ENCODE measurements around the gene RIPOR3.
"Not testable (repeated sequence)": the region's sequence is repeated elsewhere in the genome, so short reads cannot be mapped to it uniquely, and the experiment has no call there.

The RIPOR3 gene

DNA sequence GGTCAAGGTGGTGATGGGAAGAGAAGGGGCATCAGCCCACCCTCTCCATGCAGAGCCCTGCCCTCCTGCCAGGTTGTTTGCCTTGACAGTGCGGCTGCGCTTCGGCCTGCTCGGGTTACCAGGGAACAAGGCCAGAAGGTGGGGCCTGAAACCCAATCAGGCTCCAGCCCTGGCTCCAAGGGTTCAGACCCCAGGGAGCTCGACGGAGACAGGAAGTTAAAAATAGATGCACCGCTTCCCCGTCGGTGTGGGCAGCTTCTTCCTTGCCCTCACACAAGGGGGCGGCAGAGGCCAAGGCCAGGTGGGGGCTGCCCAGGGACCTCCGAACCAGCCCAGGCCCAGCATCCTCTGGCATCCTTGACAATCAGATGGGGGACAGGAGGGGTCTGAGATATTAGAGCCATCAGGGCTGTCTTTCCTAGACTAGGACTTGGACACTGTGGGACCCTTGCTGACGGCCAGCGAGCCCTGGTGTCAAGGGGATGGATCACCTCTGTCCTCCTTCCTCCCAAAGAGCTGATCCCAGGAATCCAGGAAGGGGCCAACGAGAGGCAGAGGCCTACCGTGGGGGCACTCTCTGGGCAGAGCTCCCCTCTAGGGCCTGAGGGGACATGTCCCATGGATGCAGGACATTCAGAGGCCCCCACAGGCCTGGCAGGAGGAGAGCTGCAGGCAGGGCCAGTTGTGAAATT, 65.2 kb downstream of the RIPOR3 start:
- peak overlapping the region; percentile 16 for H3K27ac ChIP-seq (ENCODE audit: low read depth, low read length)
- peaks cover 2 to 19% (median 19%) of the 10 kb centered on the region in 5 donors for H3K4me1 ChIP-seq (ENCODE audit: control insufficient read depth in 5 of 5, insufficient read depth in 5 of 5, low read length in 5 of 5)
- H3K9ac ChIP-seq (ENCODE audit: low read length in 5 of 5): peak overlapping the region in 1 of 5 donors; percentile 63
- H3K9me3 ChIP-seq (ENCODE audit: control insufficient read depth in 5 of 5, low read length in 5 of 5): peaks cover under 1 to 8% (median 6%) of the 10 kb centered on the region in 5 donors
- H3K4me3 ChIP-seq (ENCODE audit: low read depth in 1 of 5, low read length in 5 of 5): no peak overlapping the region
- peaks cover 0 to 2% (median 0%) of the 10 kb centered on the region in 5 donors for H3K36me3 ChIP-seq (ENCODE audit: control insufficient read depth in 5 of 5, insufficient read depth in 5 of 5, low read length in 5 of 5)
- H3K27me3 ChIP-seq (ENCODE audit: control insufficient read depth in 5 of 5, insufficient read depth in 4 of 5, low read length in 5 of 5): no peaks in the 10 kb centered on the region

DNA sequence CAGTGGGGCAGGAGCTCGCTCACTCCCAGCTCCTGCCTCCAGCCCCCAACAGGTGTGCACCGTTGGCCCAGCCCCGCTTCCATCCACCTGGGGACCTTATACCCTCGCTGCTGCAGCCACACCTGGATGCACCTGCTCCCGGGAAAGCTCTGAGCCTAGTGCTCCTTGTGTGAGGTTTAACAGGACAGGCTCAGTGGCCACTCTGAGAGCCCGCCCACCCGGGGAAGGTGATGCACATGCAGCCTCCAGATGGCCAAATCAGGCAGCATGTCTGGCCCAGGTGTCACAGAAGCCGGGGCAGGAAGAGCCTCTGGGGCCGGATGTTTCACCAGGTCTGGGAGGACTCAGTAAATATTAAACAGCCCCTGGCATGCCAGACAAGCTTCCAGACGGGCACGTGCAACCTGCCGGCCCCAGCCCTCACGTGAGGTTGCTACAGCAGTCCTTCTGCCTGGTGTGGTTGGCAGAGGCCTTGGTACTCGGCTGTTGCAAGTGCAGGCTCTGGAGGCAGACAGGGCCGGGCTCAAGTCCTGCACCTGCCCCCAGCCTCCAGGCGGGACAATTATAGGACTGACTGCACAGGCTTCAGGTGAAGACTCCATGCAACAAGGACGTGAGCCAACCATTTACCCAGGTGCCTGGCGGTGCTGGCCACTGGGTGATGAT, 66.9 kb downstream of the RIPOR3 start:
- H3K4me1 ChIP-seq (ENCODE audit: control insufficient read depth in 5 of 5, insufficient read depth in 5 of 5, low read length in 5 of 5): peaks cover 2 to 19% (median 18%) of the 10 kb centered on the region in 5 donors
- no peaks in the 10 kb centered on the region for H3K27me3 ChIP-seq (ENCODE audit: control insufficient read depth in 5 of 5, insufficient read depth in 4 of 5, low read length in 5 of 5)
- no peak overlapping the region for H3K9ac ChIP-seq (ENCODE audit: low read length in 5 of 5)
- no peak overlapping the region for H3K27ac ChIP-seq (ENCODE audit: low read depth, low read length)
- peaks cover 2 to 13% (median 11%) of the 10 kb centered on the region in 5 donors for H3K9me3 ChIP-seq (ENCODE audit: control insufficient read depth in 5 of 5, low read length in 5 of 5)
- peaks cover 0 to 4% (median 0%) of the 10 kb centered on the region in 5 donors for H3K36me3 ChIP-seq (ENCODE audit: control insufficient read depth in 5 of 5, insufficient read depth in 5 of 5, low read length in 5 of 5)
- no peak overlapping the region for H3K4me3 ChIP-seq (ENCODE audit: low read depth in 1 of 5, low read length in 5 of 5)

DNA sequence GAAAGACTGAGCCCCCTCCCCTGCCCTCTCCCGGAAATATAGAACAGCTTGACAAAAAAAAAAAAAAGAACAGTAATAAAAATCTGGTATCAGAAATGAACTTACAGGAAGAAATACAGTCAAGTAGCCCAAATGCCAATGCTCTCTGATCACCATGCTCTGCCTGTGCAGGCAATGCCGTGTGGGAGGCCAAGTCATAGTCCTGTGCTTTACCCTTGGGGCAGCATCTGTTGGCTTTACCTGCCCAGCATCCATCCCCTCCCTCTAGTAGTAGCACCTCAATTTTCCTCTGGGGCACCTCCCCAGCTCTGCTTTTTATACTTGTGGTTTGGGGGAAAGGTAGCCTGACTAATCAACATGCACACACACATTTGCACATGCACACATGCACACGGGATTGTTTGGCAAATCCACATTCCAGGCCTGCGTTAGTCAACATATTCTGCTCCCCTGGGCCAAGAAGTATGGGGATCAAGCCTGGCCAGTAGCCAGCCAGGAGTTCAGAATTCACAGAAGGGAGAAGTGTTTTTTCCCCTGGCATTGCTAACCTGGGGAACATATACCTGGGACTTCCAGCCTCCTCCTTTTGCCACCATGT, 70.2 kb downstream of the RIPOR3 start:
- Histone ChIP-seq H3K4me1 (ENCODE audit: control insufficient read depth in 5 of 5, insufficient read depth in 5 of 5, low read length in 5 of 5) (peaks cover 2 to 9% (median 8%) of the 10 kb centered on the region in 5 donors), H3K9ac (ENCODE audit: low read length in 5 of 5) (no peak overlapping the region), H3K9me3 (ENCODE audit: control insufficient read depth in 5 of 5, low read length in 5 of 5) (peaks cover 2 to 13% (median 11%) of the 10 kb centered on the region in 5 donors), H3K27ac (ENCODE audit: low read depth, low read length) (no peak overlapping the region), H3K36me3 (ENCODE audit: control insufficient read depth in 5 of 5, insufficient read depth in 5 of 5, low read length in 5 of 5) (peaks cover 0 to 5% (median 0%) of the 10 kb centered on the region in 5 donors), H3K27me3 (ENCODE audit: control insufficient read depth in 5 of 5, insufficient read depth in 4 of 5, low read length in 5 of 5) (no peaks in the 10 kb centered on the region), H3K4me3 (ENCODE audit: low read depth in 1 of 5, low read length in 5 of 5) (no peak overlapping the region)

DNA sequence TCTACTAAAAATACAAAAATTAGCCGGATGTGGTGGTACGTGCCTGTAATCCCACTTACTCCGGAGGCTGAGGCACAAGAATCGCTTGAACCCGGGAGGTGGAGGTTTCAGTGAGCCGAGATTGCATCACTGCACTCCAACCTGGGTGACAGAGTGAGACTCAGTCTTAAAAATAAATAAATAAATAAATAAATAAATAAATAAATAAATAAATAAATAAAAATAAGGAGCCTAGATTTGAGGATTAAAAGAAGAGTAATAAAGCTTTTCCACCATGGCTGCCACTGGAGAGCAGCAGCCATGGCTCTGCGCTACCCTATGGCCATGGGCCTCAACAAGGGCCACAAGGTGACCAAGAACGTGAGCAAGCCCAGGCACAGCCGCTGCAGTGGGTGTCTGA, 70.9 kb downstream of the RIPOR3 start:
- H3K27me3 ChIP-seq (ENCODE audit: control insufficient read depth in 5 of 5, insufficient read depth in 4 of 5, low read length in 5 of 5); H3K4me3 ChIP-seq (ENCODE audit: low read depth in 1 of 5, low read length in 5 of 5); H3K4me1 ChIP-seq (ENCODE audit: control insufficient read depth in 5 of 5, insufficient read depth in 5 of 5, low read length in 5 of 5); H3K9ac ChIP-seq (ENCODE audit: low read length in 5 of 5); H3K27ac ChIP-seq (ENCODE audit: low read depth, low read length); H3K36me3 ChIP-seq (ENCODE audit: control insufficient read depth in 5 of 5, insufficient read depth in 5 of 5, low read length in 5 of 5): not testable (repeated sequence)
- peaks cover 2 to 13% (median 11%) of the 10 kb centered on the region in 5 donors for H3K9me3 ChIP-seq (ENCODE audit: control insufficient read depth in 5 of 5, low read length in 5 of 5)

DNA sequence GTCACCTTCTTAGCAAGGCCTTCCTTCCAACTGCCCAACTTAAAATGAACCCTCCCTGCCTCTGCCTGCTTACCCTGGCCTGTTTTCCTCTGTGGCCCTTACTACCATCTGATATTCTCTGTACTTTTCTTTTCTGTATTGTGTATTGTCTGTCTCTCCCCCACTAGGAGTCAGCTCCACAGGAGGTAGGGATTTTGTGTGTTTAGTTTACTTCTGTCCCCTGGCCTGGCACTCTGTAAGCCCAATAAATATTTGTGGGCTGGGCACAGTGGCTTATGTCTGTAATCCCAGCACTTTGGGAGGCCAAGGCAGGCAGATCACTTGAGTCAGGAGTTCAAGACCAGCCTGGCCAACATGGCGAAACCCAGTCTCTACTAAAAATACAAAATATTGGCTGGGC, 72.8 kb downstream of the RIPOR3 start:
- no peak overlapping the region for H3K4me3 ChIP-seq (ENCODE audit: low read depth in 1 of 5, low read length in 5 of 5)

DNA sequence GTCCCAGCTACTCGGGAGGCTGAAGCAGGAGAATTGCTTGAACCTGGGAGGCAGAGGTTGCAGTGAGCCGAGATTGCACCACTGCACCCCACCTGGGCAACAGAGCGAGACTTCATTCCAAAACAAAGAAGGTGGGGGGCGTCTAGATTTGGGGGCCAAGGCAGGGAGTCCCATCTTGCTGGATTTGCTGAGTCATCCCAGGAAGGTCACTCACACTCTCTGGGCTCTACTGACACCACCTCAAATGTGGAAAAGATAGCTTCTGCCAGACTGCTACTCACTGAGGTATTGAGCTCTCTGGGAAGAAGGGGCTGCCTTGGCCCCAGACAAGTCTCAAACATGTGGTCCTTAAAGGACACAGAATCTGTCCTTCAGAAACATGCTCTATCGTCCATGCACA, 74.3 kb downstream of the RIPOR3 start:
- no peaks in the 10 kb centered on the region for H3K4me1 ChIP-seq (ENCODE audit: control insufficient read depth in 5 of 5, insufficient read depth in 5 of 5, low read length in 5 of 5)
- H3K27ac ChIP-seq (ENCODE audit: low read depth, low read length): no peak overlapping the region
- no peak overlapping the region for H3K4me3 ChIP-seq (ENCODE audit: low read depth in 1 of 5, low read length in 5 of 5)
- no peaks in the 10 kb centered on the region for H3K27me3 ChIP-seq (ENCODE audit: control insufficient read depth in 5 of 5, insufficient read depth in 4 of 5, low read length in 5 of 5)
- no peak overlapping the region for H3K9ac ChIP-seq (ENCODE audit: low read length in 5 of 5)
- H3K9me3 ChIP-seq (ENCODE audit: control insufficient read depth in 5 of 5, low read length in 5 of 5): peaks cover 2 to 13% (median 11%) of the 10 kb centered on the region in 5 donors
- peaks cover 0 to 7% (median 0%) of the 10 kb centered on the region in 5 donors for H3K36me3 ChIP-seq (ENCODE audit: control insufficient read depth in 5 of 5, insufficient read depth in 5 of 5, low read length in 5 of 5)

More for the DNA sequence above, 72.8 kb downstream of the RIPOR3 start:
- peaks cover 0 to 7% (median 0%) of the 10 kb centered on the region in 5 donors for H3K36me3 ChIP-seq (ENCODE audit: control insufficient read depth in 5 of 5, insufficient read depth in 5 of 5, low read length in 5 of 5)
- no peak overlapping the region for H3K27ac ChIP-seq (ENCODE audit: low read depth, low read length)
- H3K9ac ChIP-seq (ENCODE audit: low read length in 5 of 5): no peak overlapping the region
- H3K4me1 ChIP-seq (ENCODE audit: control insufficient read depth in 5 of 5, insufficient read depth in 5 of 5, low read length in 5 of 5): no peaks in the 10 kb centered on the region
- no peaks in the 10 kb centered on the region for H3K27me3 ChIP-seq (ENCODE audit: control insufficient read depth in 5 of 5, insufficient read depth in 4 of 5, low read length in 5 of 5)
- H3K9me3 ChIP-seq (ENCODE audit: control insufficient read depth in 5 of 5, low read length in 5 of 5): peaks cover 2 to 13% (median 11%) of the 10 kb centered on the region in 5 donors

DNA sequence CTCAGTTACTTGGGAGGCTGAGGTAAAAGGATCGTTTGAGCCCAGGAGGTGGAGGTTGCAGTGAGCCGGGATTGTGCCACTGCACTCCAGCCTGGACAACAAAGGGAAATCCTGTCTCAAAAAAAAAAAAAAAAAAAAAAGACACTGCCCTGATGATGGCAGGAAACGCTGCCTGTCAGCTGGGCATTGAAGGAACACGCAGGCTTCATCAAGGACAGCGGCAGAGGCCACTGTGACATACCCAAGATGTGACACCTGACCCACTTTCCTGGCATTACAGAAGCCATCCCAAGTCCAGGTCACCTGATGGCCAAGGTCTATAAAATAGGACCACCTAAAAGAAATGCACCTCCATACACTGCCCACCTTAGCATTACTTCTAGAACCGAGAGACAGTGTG, 75.9 kb downstream of the RIPOR3 start:
- no peak overlapping the region for H3K9ac ChIP-seq (ENCODE audit: low read length in 5 of 5)
- no peaks in the 10 kb centered on the region for H3K9me3 ChIP-seq (ENCODE audit: control insufficient read depth in 5 of 5, low read length in 5 of 5)
- H3K4me3 ChIP-seq (ENCODE audit: low read depth in 1 of 5, low read length in 5 of 5): no peak overlapping the region
- H3K27ac ChIP-seq (ENCODE audit: low read depth, low read length): no peak overlapping the region
- H3K36me3 ChIP-seq (ENCODE audit: control insufficient read depth in 5 of 5, insufficient read depth in 5 of 5, low read length in 5 of 5): peaks cover 0 to 5% (median 0%) of the 10 kb centered on the region in 5 donors
- H3K27me3 ChIP-seq (ENCODE audit: control insufficient read depth in 5 of 5, insufficient read depth in 4 of 5, low read length in 5 of 5): no peaks in the 10 kb centered on the region
- H3K4me1 ChIP-seq (ENCODE audit: control insufficient read depth in 5 of 5, insufficient read depth in 5 of 5, low read length in 5 of 5): peaks cover 0 to 3% (median 0%) of the 10 kb centered on the region in 5 donors

DNA sequence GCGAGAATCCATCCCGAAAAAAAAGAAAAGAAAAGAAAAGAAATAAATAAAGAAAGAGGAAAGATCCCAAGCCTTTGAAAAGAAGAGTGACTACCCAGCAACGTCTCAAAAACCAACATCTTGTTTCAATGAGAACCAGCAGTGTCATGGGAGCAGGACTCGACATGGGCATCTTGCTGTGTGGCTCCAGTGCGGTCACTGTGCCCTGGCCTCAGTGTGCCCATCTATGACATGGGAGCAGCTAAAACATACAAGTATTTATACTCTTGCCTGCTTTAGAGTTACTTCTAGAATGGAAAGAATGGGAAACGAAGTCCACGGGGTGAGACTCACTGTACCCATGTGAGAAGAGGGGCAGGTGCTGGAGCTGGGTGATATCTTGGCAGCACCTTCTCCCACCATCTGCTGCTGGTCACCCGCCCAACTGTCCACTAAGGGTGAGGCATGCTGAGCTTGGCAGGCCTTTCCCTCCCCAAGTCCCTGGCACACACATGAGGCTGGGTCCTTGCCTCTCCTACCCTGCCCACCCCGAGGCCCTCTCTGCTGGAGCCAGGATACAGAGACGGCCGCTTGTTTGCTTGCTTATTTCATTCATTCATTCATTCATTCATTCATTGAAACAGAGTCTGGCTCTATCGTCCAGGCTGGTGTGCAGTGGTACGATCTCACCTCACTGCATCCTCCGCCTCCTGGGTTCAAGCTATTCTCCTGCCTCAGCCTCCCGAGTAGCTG, 77.7 kb downstream of the RIPOR3 start:
- no peak overlapping the region for H3K27ac ChIP-seq (ENCODE audit: low read depth, low read length)
- H3K4me1 ChIP-seq (ENCODE audit: control insufficient read depth in 5 of 5, insufficient read depth in 5 of 5, low read length in 5 of 5): peaks cover 0 to 3% (median 0%) of the 10 kb centered on the region in 5 donors
- H3K36me3 ChIP-seq (ENCODE audit: control insufficient read depth in 5 of 5, insufficient read depth in 5 of 5, low read length in 5 of 5): peaks cover 0 to 2% (median 0%) of the 10 kb centered on the region in 5 donors
- no peak overlapping the region for H3K9ac ChIP-seq (ENCODE audit: low read length in 5 of 5)
- H3K27me3 ChIP-seq (ENCODE audit: control insufficient read depth in 5 of 5, insufficient read depth in 4 of 5, low read length in 5 of 5): no peaks in the 10 kb centered on the region
- no peaks in the 10 kb centered on the region for H3K9me3 ChIP-seq (ENCODE audit: control insufficient read depth in 5 of 5, low read length in 5 of 5)
- H3K4me3 ChIP-seq (ENCODE audit: low read depth in 1 of 5, low read length in 5 of 5): no peak overlapping the region

DNA sequence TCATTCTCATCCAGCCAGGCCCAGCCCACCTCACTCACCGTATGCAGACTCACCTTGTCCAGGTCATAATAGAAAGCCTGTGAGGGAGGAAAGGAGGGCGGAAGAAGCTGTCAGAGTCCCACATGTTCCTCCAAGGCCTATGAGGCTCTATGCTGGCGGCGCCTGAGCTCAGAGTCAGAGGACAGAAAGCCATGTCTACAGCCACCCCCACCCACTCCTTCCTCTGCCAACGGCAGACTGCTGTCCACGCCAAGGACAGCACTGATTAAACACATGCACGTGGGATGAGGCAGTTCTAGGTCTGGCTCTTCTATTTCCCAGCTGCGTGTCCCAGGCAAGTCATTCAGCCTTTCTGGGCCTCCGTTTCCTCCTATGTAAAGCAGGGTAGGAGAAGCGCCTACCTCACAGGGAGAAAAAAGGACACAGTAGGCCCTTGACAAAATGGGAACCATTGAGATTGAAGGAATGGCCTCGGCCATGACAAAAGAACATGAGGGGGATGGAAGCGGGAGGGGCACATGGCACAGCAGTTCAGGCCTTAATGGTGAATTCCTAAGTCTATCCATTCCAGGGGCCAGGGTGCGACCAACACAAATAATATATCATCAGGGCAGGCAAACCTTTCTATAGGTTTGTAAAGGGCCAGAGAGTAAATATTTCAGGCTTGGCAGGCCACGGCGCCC, 80.1 kb downstream of the RIPOR3 start:
- no peaks in the 10 kb centered on the region for H3K27me3 ChIP-seq (ENCODE audit: control insufficient read depth in 5 of 5, insufficient read depth in 4 of 5, low read length in 5 of 5)
- H3K4me1 ChIP-seq (ENCODE audit: control insufficient read depth in 5 of 5, insufficient read depth in 5 of 5, low read length in 5 of 5): peaks cover 0 to 3% (median 0%) of the 10 kb centered on the region in 5 donors
- peaks cover 0 to 6% (median 0%) of the 10 kb centered on the region in 5 donors for H3K36me3 ChIP-seq (ENCODE audit: control insufficient read depth in 5 of 5, insufficient read depth in 5 of 5, low read length in 5 of 5)
- H3K27ac ChIP-seq (ENCODE audit: low read depth, low read length): no peak overlapping the region
- no peak overlapping the region for H3K4me3 ChIP-seq (ENCODE audit: low read depth in 1 of 5, low read length in 5 of 5)
- no peak overlapping the region for H3K9ac ChIP-seq (ENCODE audit: low read length in 5 of 5)
- no peaks in the 10 kb centered on the region for H3K9me3 ChIP-seq (ENCODE audit: control insufficient read depth in 5 of 5, low read length in 5 of 5)
